NCI-H128 (cell line): Measurements from ENCODE around the gene ARHGAP36.

ENCODE experiments used
- DNase-seq: peaks from one replicate; lab custom pipeline; 2025; ENCODE audit not compliant: unreplicated experiment; lab: John Stamatoyannopoulos, UW

ARHGAP36 gene

GRCh38 chrX:131068945-131069719 lies 11.0 kb downstream of the ARHGAP36 start:
- DNase-seq: no peak

- no peak for DNase-seq
Observed at GRCh38 chrX:131072871-131073571, 14.9 kb downstream of the ARHGAP36 start.

GRCh38 chrX:131073607-131074006 lies 15.5 kb downstream of the ARHGAP36 start:
- no peak for DNase-seq

- no peak for DNase-seq
Observed at GRCh38 chrX:131081772-131082740, 23.9 kb downstream of the ARHGAP36 start.

- no peak for DNase-seq
Observed at GRCh38 chrX:131083510-131084142, 25.5 kb downstream of the ARHGAP36 start.

GRCh38 chrX:131084145-131084544 lies 26.0 kb downstream of the ARHGAP36 start:
- no peak for DNase-seq

- DNase-seq: no peak
Observed at GRCh38 chrX:131136776-131137175, 78.6 kb downstream of the ARHGAP36 start.

GRCh38 chrX:131139072-131139471 lies 80.9 kb downstream of the ARHGAP36 start:
- DNase-seq: no peak
